SHP77 (cell line): ENCODE results near the gene COL5A1.

Source experiments
- DNase-seq, 2 experiments: peaks; one replicate each; lab custom pipeline; 2025; lab: John Stamatoyannopoulos, UW

The COL5A1 gene

GRCh38 chr9:134728021-134728795 is 86.6 kb downstream of the COL5A1 start:
- DNase-seq: no peak

- no peak for DNase-seq
These were observed 87.3 kb downstream of the COL5A1 start for GRCh38 chr9:134728801-134729495.

GRCh38 chr9:134730011-134730760 is 88.6 kb downstream of the COL5A1 start:
- no peak for DNase-seq

GRCh38 chr9:134730761-134731496 is 89.3 kb downstream of the COL5A1 start:
- no peak for DNase-seq

- no peak for DNase-seq
These were observed 90.1 kb downstream of the COL5A1 start for GRCh38 chr9:134731497-134732391.

- DNase-seq: no peak
These were observed 90.9 kb downstream of the COL5A1 start for GRCh38 chr9:134732392-134733110.

GRCh38 chr9:134733480-134734232 is 92.1 kb downstream of the COL5A1 start:
- DNase-seq: no peak

- no peak for DNase-seq
These were observed 92.7 kb downstream of the COL5A1 start for GRCh38 chr9:134734270-134734669.

- no peak for DNase-seq
These were observed 94.0 kb downstream of the COL5A1 start for GRCh38 chr9:134735441-134736175.

- peak; percentile 40 to 42 for DNase-seq
These were observed 95.3 kb downstream of the COL5A1 start for GRCh38 chr9:134736791-134737497.

- no peak for DNase-seq
These were observed 96.4 kb downstream of the COL5A1 start for GRCh38 chr9:134737842-134738580.

- peak in 1 of 2 experiments; percentile 49 for DNase-seq
These were observed 97.5 kb downstream of the COL5A1 start for GRCh38 chr9:134738869-134739659.

- DNase-seq: no peak
These were observed 98.0 kb downstream of the COL5A1 start for GRCh38 chr9:134739660-134739968.

- DNase-seq: no peak
These were observed 98.5 kb downstream of the COL5A1 start for GRCh38 chr9:134740071-134740470.

- no peak for DNase-seq
These were observed 100.2 kb downstream of the COL5A1 start for GRCh38 chr9:134741846-134742245.

- DNase-seq: peak in 1 of 2 experiments; percentile 22
These were observed 101.4 kb downstream of the COL5A1 start for GRCh38 chr9:134742822-134743535.
